Stimulated activated CD4-positive, alpha-beta T cell treated with anti-CD3 and anti-CD28 coated beads, Interleukin-15, amount 100 ng/mL, for 48 hours (primary cell): Measurements from ENCODE around the gene NME5.

Experiments used
- DNase-seq, 2 donors: peaks; one replicate each; pipeline ENCODE4 v3.0.0-alpha.2; 2020; ENCODE audit warnings: low read depth in 2 of 2

NME5 gene

GRCh38 chr5:138132543-138132942 lies 6.7 kb downstream of the NME5 start:
- no peak for DNase-seq

- DNase-seq, result no peak
These were observed 9.9 kb downstream of the NME5 start for GRCh38 chr5:138129347-138129746.

- no peak for DNase-seq
These were observed 10.9 kb downstream of the NME5 start for GRCh38 chr5:138128334-138128733.

GRCh38 chr5:138115254-138115653 lies 24.0 kb downstream of the NME5 start:
- no peak for DNase-seq

- DNase-seq, result no peak
These were observed 27.3 kb downstream of the NME5 start for GRCh38 chr5:138111937-138112336.

GRCh38 chr5:138111181-138111580 lies 28.0 kb downstream of the NME5 start:
- no peak for DNase-seq

- DNase-seq, result no peak
These were observed 28.8 kb downstream of the NME5 start for GRCh38 chr5:138110266-138110963.

GRCh38 chr5:138109463-138110265 lies 29.6 kb downstream of the NME5 start:
- no peak for DNase-seq

- DNase-seq, result no peak
These were observed 32.0 kb downstream of the NME5 start for GRCh38 chr5:138107213-138107612.

GRCh38 chr5:138105709-138106108 lies 33.5 kb downstream of the NME5 start:
- DNase-seq, result no peak

GRCh38 chr5:138103319-138103637 lies 36.0 kb downstream of the NME5 start:
- no peak for DNase-seq

- no peak for DNase-seq
These were observed 36.5 kb downstream of the NME5 start for GRCh38 chr5:138102454-138103318.

GRCh38 chr5:138096997-138097828 lies 42.0 kb downstream of the NME5 start:
- DNase-seq, result no peak

GRCh38 chr5:138096363-138096762 lies 42.9 kb downstream of the NME5 start:
- DNase-seq, result no peak

- no peak for DNase-seq
These were observed 43.9 kb downstream of the NME5 start for GRCh38 chr5:138095100-138095907.

- DNase-seq, result no peak
These were observed 46.2 kb downstream of the NME5 start for GRCh38 chr5:138093036-138093435.

- DNase-seq, result no peak
These were observed 46.9 kb downstream of the NME5 start for GRCh38 chr5:138092301-138092700.

GRCh38 chr5:138091685-138092084 lies 47.5 kb downstream of the NME5 start:
- no peak for DNase-seq

GRCh38 chr5:138083702-138084101 lies 55.5 kb downstream of the NME5 start, which contains the start of gene WNT8A:
TSS of gene WNT8A (plus strand) at chr5:138084033. CDS start at chr5:138084128, 95 bp downstream.
- no peak for DNase-seq

GRCh38 chr5:138082033-138082432 lies 57.2 kb downstream of the NME5 start:
- DNase-seq, result no peak
